Stimulated activated CD4-positive, alpha-beta T cell treated with anti-CD3 and anti-CD28 coated beads, TNF-alpha, amount 100 ng/mL, for 48 hours (primary cell): ENCODE results near the gene CPE.
"Not testable (repeated sequence)": the region's sequence is repeated elsewhere in the genome, so short reads cannot be mapped to it uniquely, and the experiment has no call there.

Experiments used
- DNase-seq, 3 donors: peaks; one replicate each; pipeline ENCODE4 v3.0.0-alpha.2; 2020; ENCODE audit warnings: low read depth in 3 of 3

Gene CPE

GRCh38 chr4:165404080-165404479 is 25.3 kb downstream of the CPE start:
- DNase-seq: no peak

- no peak for DNase-seq
Measured at GRCh38 chr4:165404696-165405095, 25.9 kb downstream of the CPE start.

- no peak for DNase-seq
Measured at GRCh38 chr4:165410214-165410613, 31.4 kb downstream of the CPE start.

GRCh38 chr4:165415910-165416309 is 37.1 kb downstream of the CPE start:
- DNase-seq: no peak

GRCh38 chr4:165418073-165418472 is 39.3 kb downstream of the CPE start:
- DNase-seq: no peak

- DNase-seq: no peak
Measured at GRCh38 chr4:165425629-165426028, 46.8 kb downstream of the CPE start.

- DNase-seq: no peak
Measured at GRCh38 chr4:165426331-165426730, 47.5 kb downstream of the CPE start.

- no peak for DNase-seq
Measured at GRCh38 chr4:165426823-165427222, 48.0 kb downstream of the CPE start.

- DNase-seq: no peak
Measured at GRCh38 chr4:165428957-165429356, 50.1 kb downstream of the CPE start.

GRCh38 chr4:165433529-165433928 is 54.7 kb downstream of the CPE start:
- no peak for DNase-seq

GRCh38 chr4:165437691-165438090 is 58.9 kb downstream of the CPE start:
- no peak for DNase-seq

- DNase-seq: no peak
Measured at GRCh38 chr4:165439344-165439743, 60.5 kb downstream of the CPE start.

GRCh38 chr4:165439981-165440380 is 61.2 kb downstream of the CPE start:
- DNase-seq: no peak

- no peak for DNase-seq
Measured at GRCh38 chr4:165440415-165441158, 61.8 kb downstream of the CPE start.

- no peak for DNase-seq
Measured at GRCh38 chr4:165443276-165443675, 64.5 kb downstream of the CPE start.

- DNase-seq: no peak
Measured at GRCh38 chr4:165448700-165449099, 69.9 kb downstream of the CPE start.

GRCh38 chr4:165449333-165449732 is 70.5 kb downstream of the CPE start:
- no peak for DNase-seq

GRCh38 chr4:165450871-165451270 is 72.1 kb downstream of the CPE start:
- no peak for DNase-seq

- DNase-seq: not testable (repeated sequence)
Measured at GRCh38 chr4:165453140-165453539, 74.3 kb downstream of the CPE start.

GRCh38 chr4:165454426-165454825 is 75.6 kb downstream of the CPE start:
- DNase-seq: no peak

- no peak for DNase-seq
Measured at GRCh38 chr4:165457793-165458192, 79.0 kb downstream of the CPE start.

GRCh38 chr4:165458471-165458870 is 79.7 kb downstream of the CPE start:
- no peak for DNase-seq

GRCh38 chr4:165461159-165461821 is 82.5 kb downstream of the CPE start:
- DNase-seq: no peak

- DNase-seq: no peak
Measured at GRCh38 chr4:165462009-165462408, 83.2 kb downstream of the CPE start.
